RKO (cell line): ENCODE measurements around the gene KSR1.

Experiments used
- DNase-seq: peaks from one replicate; pipeline ENCODE4 v3.0.0-alpha.2; 2016; ENCODE audit warnings: low spot score

Gene KSR1

DNA sequence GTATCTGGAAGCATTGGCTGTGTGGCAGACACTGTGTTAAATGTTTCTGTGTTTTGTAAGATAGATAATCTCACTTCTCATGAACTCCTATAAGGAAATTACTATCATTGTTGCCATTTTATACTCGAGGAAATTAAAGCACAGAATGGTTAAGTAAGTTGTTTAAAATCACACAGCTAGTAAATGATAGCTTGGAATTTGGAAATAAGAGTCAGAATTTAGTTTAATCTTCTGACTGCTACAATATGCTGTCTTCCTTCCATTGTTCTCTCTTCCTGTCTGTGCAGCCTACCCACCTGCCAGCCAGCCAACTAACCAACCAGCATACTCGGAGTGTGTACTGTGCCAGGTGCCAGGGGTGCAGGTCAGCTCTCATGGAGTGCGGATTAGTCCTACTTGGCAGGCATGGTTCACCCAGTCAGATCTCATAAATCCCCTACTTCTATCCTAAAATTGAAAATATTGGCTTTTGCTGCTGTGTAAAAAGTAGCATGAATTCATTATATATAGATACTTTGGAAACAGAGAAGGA lies 94.8 kb downstream of the KSR1 start:
- DNase-seq, result no peak

GRCh38 chr17:27551701-27552248 lies 95.5 kb downstream of the KSR1 start:
- peak; percentile 13 for DNase-seq

DNA sequence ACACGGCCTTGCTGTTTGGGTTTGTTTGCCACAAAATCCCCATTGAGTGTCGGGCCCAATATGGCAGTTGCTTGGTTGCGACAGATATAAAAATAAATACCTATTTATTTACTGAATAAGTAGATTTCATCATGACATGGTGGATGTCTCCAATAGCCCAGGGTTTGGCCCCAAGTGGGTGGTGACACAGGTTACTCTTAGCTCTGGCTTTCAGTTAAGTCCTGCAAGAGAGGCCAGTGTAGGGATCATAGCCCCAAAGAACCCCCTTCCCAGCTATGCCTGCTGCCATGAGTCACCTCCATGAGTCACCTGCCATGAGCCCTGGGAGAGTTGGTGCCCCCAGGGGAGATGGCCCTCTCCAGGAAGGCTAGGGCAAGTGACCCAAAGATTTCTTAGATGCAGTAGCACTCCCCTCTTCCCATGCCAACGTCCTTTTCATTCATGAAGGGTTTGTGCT lies 96.1 kb downstream of the KSR1 start:
- peak; percentile 42 for DNase-seq

GRCh38 chr17:27553019-27553511 lies 96.8 kb downstream of the KSR1 start:
- no peak for DNase-seq

- DNase-seq, result no peak
These were observed 97.9 kb downstream of the KSR1 start for GRCh38 chr17:27554152-27554551.

GRCh38 chr17:27554911-27555310 lies 98.7 kb downstream of the KSR1 start:
- no peak for DNase-seq

DNA sequence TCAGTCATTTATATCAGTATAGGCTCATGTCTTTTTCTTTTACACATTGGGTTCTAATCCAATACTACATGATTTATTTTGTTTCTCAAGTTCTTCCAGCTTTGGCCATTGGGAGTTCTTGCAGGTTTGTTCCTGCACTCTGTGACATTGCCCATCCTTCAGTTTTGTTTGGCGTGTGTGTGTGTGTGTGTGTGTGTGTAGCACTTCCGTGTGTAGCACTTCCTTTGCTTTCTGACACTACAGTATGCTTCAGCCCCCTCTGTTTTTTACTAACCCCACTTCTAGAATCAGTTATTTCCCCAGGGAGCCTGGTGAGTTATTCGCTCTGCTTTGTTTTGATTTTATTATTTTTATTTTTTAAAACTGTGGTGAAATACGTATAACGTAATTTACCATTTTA lies 99.1 kb downstream of the KSR1 start:
- no peak for DNase-seq

DNA sequence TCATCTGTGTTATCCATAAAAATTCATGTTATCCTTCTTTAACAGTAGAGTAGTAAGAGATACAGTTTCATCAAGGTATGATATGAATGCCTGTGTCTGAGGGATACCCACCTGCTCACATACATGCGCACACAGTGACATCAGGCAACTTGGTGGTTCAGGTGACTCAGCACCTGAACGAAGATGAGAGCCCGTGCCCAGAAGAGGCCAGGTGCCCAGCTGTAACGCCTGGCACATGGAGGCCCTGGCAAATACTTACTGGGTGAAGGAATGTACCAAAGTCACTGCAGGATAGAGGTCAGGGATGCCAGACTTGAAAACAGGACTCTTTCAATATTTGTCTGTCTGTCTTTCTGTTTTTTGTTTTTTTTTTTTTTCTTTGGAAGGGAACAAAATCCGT lies 102.1 kb downstream of the KSR1 start:
- DNase-seq, result no peak

- DNase-seq, result no peak
These were observed 102.7 kb downstream of the KSR1 start for GRCh38 chr17:27558842-27559505.

GRCh38 chr17:27559506-27560481 lies 103.5 kb downstream of the KSR1 start:
- DNase-seq, result no peak

DNA sequence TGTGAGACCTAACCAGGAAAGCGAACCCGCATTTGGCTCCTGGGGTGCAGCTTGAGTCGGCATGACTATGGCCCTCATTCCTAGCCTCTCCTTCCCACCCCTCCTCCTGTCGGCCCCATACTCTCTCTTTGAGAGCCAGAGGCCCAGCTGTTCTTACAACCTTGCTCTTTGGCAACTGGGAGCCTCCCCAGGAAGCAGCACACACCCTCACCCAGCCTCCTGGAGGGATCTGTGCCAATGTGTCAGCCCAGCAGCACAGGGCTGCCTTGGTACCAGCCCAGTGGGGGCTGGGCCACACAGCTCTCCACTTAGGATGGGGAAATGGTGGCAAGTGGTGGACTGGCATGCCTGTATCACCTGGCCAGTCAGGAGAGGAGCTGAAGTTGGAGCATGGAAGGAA lies 104.4 kb downstream of the KSR1 start:
- DNase-seq, result no peak

DNA sequence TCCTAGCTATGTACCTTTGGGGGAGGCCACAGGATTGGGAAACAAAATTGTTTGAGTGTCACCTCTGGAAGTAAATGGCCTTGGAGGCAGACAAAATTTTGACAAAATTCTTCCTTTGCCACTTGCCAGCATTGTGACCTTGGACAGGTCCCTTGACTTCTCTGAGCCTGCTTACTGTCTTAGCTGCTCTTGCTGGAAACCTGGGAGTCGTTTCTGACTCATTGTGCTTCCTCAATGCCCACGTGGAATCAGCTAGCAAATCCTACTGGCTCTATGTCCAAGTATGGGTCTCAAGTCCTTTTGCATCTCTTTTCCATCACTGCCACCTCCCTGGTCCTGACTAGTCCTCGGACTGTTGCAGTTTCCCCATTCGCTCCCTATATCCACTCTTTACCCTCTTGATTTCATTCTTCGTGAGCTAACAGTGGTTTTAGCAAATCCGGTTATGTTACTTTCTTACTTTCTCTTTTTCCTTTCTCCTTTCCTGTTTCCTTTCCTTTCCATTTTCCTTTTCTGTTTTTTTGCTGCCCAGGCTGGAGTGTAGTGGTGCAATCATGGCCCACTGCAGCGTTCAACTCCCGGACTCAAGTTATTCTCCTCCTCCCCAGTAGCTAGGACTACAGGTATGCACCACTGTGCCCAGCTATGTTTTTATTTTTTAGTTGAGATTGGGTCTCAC lies 106.7 kb downstream of the KSR1 start:
- peak; percentile 29 for DNase-seq

GRCh38 chr17:27563532-27563931 lies 107.3 kb downstream of the KSR1 start:
- DNase-seq, result no peak

DNA sequence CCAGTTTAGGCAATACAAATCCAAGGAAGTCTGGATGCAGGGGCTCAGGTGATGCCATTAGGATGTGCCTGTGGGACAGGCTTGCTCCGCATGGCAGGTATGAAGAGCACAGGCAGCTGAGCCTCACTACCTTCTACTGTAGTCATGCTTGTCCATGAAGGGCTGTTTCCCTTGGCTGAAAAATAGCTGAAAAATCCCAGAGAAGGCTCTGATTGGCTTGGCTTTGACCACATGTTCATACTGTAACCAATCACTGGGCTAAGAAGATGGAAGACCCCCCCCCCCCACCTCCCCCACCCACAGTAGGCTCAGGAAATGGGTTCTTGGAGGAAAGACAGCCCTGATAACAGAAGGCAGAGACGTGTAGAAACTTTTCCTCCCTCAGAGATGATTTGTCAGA lies 108.2 kb downstream of the KSR1 start:
- DNase-seq, result no peak

DNA sequence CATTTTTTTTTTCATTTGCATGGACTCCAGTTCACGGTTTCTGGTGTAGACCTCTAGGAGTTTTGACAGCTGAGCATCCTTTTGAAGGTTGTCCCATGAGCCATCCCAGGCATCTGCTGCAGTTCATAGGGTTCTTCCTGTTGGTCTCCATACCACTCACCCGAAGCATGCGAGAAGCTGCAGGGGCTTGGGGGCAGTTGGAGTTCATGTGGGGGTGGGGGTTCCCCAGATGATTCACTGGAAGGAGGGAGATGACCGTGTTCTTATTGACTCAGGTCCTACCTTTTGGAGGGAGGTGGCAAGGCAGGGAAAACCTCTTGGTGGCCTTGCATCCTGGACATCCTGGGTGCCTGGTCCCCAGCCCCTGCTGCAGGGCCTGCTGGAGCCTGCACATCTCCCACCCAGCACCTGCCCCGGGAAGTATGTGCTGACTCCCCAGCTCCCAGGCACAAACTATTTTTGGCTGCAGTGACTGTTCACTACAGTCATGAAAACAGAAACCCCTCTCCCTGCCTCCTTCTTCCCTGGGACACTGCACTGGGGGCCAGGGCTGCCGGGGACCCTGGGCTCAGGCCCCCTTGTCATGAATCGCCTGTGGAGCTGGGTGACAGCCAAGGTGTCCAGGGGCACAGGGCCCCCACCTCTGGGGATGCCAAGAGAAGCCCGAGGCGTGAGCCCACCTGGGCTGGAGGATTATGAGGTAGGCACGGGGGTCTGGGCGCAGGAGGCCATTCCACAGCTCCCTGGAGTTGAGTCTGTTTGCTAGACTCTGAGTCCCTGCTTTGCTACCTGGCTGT lies 109.8 kb downstream of the KSR1 start:
- no peak for DNase-seq

- no peak for DNase-seq
These were observed 110.7 kb downstream of the KSR1 start for GRCh38 chr17:27566671-27567562.

DNA sequence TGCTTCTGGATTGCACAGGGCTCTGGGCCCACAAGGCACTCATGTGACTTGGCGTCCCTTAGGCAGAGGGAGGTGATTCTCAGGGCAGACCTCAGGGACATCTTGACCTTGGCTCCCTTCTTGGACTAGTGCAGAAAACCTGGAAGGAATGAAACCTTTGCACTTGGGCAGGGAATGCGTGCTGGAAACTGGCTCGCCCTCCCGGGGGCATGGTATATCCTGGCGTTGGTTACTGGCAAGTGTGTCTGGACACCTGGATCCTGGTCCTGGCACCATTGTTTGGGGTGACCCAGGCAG lies 111.3 kb downstream of the KSR1 start:
- DNase-seq, result no peak

DNA sequence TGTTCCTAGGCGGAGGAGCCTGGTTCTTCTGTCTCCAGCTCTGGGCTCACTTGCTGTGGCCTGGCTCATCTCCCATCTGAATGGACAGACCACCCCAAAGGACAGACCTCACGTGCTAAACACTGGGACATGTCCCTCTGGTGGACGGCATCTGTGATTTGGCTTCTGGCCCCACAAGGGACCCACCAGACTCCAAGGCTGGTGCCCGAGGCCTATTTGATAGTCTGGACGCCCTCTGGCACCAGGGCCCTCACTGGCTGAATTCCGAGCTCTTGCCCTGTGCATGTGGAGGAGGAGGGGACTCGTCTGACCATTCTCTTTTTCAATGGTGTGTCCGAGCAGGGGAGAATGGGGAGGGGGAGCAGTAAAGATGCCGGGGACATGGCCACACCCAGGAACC lies 112.0 kb downstream of the KSR1 start:
- DNase-seq, result no peak

- no peak for DNase-seq
These were observed 112.6 kb downstream of the KSR1 start for GRCh38 chr17:27568811-27569210.

- DNase-seq, result peak; percentile 2
These were observed 113.0 kb downstream of the KSR1 start for GRCh38 chr17:27569257-27569722.
